ENCODE measurements around the gene BTAF1. TPM values are rescaled to one million over a fixed set of nuclear protein-coding genes. Genes with fewer than 3 reads are reported as not detected.

The BTAF1 gene
- total RNA-seq, 1 donor from 2014 or later: 27.2 TPM

- H3K4me3 ChIP-seq (ENCODE audit: low read depth, low read length): no peak overlapping the region
- DNase-seq (ENCODE audit: low read depth): no peak
- H3K36me3 ChIP-seq (ENCODE audit: control insufficient read depth, insufficient read depth, low read length): no peaks in the 10 kb centered on the region
- TF ChIP-seq, protein P1, sequence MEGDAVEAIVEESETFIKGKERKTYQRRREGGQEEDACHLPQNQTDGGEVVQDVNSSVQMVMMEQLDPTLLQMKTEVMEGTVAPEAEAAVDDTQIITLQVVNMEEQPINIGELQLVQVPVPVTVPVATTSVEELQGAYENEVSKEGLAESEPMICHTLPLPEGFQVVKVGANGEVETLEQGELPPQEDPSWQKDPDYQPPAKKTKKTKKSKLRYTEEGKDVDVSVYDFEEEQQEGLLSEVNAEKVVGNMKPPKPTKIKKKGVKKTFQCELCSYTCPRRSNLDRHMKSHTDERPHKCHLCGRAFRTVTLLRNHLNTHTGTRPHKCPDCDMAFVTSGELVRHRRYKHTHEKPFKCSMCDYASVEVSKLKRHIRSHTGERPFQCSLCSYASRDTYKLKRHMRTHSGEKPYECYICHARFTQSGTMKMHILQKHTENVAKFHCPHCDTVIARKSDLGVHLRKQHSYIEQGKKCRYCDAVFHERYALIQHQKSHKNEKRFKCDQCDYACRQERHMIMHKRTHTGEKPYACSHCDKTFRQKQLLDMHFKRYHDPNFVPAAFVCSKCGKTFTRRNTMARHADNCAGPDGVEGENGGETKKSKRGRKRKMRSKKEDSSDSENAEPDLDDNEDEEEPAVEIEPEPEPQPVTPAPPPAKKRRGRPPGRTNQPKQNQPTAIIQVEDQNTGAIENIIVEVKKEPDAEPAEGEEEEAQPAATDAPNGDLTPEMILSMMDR (IDR thresholded peaks at IDR 0.05; ENCODE audit: insufficient read depth, low read length, poor library complexity, severe bottlenecking): no peak
- peaks cover 10% of the 10 kb centered on the region for H3K27me3 ChIP-seq (ENCODE audit: control insufficient read depth, insufficient read depth, low read length)
Measured at GRCh38 chr10:92045641-92046106, 122.1 kb downstream of the BTAF1 start.

DNA sequence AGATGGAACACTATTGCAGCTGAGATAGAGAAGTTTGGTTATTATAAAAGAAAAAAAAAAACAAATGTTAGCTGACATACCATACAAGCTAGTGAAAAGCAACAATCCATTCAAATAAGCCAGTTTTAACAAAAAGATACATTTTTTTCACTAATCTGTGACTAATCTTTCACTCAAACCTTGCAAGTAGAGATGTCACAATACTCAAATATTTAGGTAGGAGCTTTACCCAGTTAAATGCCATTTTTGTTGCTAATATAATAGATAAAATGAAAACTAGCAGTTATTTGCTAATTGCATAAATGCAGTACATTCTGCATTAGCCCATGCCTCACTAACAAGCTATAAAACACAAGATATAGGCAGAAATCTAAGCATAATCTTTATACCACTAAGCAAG, 123.6 kb downstream of the BTAF1 start:
- Histone ChIP-seq H3K4me3 (ENCODE audit: low read depth, low read length) (no peak overlapping the region), H3K27me3 (ENCODE audit: control insufficient read depth, insufficient read depth, low read length) (peaks cover 10% of the 10 kb centered on the region), H3K36me3 (ENCODE audit: control insufficient read depth, insufficient read depth, low read length) (no peaks in the 10 kb centered on the region)
- TF ChIP-seq, protein P1 (IDR thresholded peaks at IDR 0.05; ENCODE audit: insufficient read depth, low read length, poor library complexity, severe bottlenecking): no peak
- DNase-seq (ENCODE audit: low read depth): no peak

GRCh38 chr10:92052088-92052487, 128.5 kb downstream of the BTAF1 start:
- TF ChIP-seq, protein P1 (IDR thresholded peaks at IDR 0.05; ENCODE audit: insufficient read depth, low read length, poor library complexity, severe bottlenecking): no peak
- H3K4me3 ChIP-seq (ENCODE audit: low read depth, low read length): no peak overlapping the region
- no peak for DNase-seq (ENCODE audit: low read depth)
- no peaks in the 10 kb centered on the region for H3K27me3 ChIP-seq (ENCODE audit: control insufficient read depth, insufficient read depth, low read length)
- H3K36me3 ChIP-seq (ENCODE audit: control insufficient read depth, insufficient read depth, low read length): no peaks in the 10 kb centered on the region

DNA sequence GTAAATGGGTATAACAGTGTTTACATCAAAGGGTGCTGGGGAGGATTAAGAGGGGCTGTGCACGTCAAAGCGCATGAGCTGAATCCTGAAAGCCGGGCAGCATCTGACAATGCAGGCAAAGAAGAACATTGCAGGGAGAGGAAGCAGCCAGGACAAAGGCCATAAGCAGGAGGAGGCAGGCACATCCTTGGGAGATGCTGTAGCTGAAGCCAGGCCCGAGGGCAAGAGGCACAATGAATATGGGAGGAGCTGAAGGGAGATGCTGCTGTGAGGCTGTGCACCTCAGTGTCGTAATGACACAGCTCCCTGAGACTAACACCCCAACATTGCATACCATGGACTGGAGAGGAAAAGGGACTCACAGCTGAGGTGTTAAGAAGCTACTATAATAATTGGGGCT, 129.2 kb downstream of the BTAF1 start:
- Histone ChIP-seq H3K36me3 (ENCODE audit: control insufficient read depth, insufficient read depth, low read length) (no peaks in the 10 kb centered on the region), H3K27me3 (ENCODE audit: control insufficient read depth, insufficient read depth, low read length) (no peaks in the 10 kb centered on the region), H3K4me3 (ENCODE audit: low read depth, low read length) (no peak overlapping the region)
- no peak for DNase-seq (ENCODE audit: low read depth)
- TF ChIP-seq, protein P1 (IDR thresholded peaks at IDR 0.05; ENCODE audit: insufficient read depth, low read length, poor library complexity, severe bottlenecking): no peak

DNA sequence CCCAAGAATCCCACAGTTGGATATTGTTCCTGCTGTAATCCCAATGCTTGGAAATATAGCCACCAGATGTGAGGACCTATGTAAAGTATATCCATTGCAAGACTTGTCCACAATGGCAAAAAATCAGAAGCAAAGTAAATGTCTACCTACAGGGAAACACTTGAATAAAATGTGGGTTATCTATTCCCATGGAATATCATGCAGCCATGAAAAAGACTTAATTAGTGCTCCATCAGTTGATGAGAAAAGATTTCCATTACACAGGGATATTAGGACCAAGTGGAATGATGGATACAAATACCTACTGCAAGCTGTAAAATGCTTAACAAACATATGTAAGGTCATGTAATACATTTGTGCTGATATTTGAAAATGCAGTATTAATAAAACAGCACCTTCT, 131.2 kb downstream of the BTAF1 start:
- Histone ChIP-seq H3K36me3 (ENCODE audit: control insufficient read depth, insufficient read depth, low read length) (no peaks in the 10 kb centered on the region), H3K4me3 (ENCODE audit: low read depth, low read length) (no peak overlapping the region), H3K27me3 (ENCODE audit: control insufficient read depth, insufficient read depth, low read length) (no peaks in the 10 kb centered on the region)
- TF ChIP-seq, protein P1 (IDR thresholded peaks at IDR 0.05; ENCODE audit: insufficient read depth, low read length, poor library complexity, severe bottlenecking): no peak
- no peak for DNase-seq (ENCODE audit: low read depth)

DNA sequence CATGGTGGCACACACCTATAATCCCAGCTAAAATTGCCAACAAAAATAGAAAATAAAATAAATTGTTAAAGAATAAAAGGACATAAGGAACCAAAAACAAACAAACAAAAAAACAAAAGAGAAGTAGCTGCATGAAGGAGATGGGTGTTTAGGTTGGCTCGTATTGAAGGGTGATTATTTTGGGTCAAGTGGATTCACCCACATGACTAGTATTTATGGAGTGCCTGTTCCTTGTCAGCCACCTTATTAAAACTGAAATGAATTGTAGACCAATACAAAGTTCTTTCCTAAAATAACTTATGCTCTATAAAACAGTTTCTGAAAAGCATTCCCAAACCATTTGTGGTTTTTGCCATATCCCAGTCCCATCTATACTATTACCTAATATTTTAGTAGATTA, 138.7 kb downstream of the BTAF1 start:
- DNase-seq (ENCODE audit: low read depth): no peak
- TF ChIP-seq, protein P1 (IDR thresholded peaks at IDR 0.05; ENCODE audit: insufficient read depth, low read length, poor library complexity, severe bottlenecking): no peak
- no peaks in the 10 kb centered on the region for H3K36me3 ChIP-seq (ENCODE audit: control insufficient read depth, insufficient read depth, low read length)
- no peaks in the 10 kb centered on the region for H3K27me3 ChIP-seq (ENCODE audit: control insufficient read depth, insufficient read depth, low read length)
- H3K4me3 ChIP-seq (ENCODE audit: low read depth, low read length): no peak overlapping the region

All from kidney epithelial cell (primary cell).